ENCODE results near the gene NPB. TPM values are rescaled to one million over a fixed set of nuclear protein-coding genes. Genes with fewer than 3 reads are reported as not detected.

NPB gene
- total and polyA plus RNA-seq, 2 of the 8 experiments (the other 6 are each of a cell fraction or from before 2014, with no cell fraction given): 1.5 to 2.5 TPM

DNA sequence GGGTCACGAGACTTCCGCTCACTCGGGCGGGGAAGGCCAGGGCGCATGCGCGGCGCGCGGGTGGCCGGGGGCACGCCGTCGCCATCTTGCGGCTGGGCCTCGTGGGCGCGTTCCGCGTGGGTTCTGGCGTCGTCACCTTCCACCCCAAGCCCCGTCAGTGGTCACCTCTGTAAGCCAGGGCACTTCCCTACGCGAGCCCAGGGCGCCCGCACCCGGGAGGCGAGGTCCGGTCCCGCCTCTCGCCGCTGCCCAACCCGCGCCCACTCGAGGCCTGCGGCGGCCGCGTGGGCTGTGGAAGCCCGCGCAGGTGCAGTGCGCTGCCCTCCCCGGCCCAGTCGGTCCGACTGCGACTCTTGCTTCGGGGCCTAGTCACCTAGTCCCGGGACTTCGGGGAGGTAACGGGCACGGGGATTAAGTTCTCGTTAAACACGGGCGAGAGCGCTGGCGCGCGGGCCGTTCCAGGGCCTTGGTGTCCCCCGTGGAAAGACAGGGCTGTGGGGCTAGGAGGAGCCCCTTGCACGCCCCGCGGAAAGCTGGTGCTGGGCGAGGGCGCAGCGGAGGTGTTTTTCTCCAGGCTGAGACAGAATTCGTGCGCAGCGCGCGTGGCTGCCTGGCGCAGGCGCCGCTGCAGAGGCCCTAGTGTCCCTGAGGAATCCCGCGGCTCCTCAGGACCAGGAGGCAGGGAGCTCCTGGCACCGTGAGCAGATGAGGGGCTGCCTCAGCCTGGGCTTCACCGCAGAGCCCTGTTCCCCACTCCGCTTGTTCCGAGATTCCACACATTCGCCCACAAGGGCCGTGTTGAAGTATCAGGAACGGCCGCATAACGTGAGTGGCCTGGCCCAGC, 30.4 kb upstream of the NPB start (continued):
- TF ChIP-seq, protein P1, sequence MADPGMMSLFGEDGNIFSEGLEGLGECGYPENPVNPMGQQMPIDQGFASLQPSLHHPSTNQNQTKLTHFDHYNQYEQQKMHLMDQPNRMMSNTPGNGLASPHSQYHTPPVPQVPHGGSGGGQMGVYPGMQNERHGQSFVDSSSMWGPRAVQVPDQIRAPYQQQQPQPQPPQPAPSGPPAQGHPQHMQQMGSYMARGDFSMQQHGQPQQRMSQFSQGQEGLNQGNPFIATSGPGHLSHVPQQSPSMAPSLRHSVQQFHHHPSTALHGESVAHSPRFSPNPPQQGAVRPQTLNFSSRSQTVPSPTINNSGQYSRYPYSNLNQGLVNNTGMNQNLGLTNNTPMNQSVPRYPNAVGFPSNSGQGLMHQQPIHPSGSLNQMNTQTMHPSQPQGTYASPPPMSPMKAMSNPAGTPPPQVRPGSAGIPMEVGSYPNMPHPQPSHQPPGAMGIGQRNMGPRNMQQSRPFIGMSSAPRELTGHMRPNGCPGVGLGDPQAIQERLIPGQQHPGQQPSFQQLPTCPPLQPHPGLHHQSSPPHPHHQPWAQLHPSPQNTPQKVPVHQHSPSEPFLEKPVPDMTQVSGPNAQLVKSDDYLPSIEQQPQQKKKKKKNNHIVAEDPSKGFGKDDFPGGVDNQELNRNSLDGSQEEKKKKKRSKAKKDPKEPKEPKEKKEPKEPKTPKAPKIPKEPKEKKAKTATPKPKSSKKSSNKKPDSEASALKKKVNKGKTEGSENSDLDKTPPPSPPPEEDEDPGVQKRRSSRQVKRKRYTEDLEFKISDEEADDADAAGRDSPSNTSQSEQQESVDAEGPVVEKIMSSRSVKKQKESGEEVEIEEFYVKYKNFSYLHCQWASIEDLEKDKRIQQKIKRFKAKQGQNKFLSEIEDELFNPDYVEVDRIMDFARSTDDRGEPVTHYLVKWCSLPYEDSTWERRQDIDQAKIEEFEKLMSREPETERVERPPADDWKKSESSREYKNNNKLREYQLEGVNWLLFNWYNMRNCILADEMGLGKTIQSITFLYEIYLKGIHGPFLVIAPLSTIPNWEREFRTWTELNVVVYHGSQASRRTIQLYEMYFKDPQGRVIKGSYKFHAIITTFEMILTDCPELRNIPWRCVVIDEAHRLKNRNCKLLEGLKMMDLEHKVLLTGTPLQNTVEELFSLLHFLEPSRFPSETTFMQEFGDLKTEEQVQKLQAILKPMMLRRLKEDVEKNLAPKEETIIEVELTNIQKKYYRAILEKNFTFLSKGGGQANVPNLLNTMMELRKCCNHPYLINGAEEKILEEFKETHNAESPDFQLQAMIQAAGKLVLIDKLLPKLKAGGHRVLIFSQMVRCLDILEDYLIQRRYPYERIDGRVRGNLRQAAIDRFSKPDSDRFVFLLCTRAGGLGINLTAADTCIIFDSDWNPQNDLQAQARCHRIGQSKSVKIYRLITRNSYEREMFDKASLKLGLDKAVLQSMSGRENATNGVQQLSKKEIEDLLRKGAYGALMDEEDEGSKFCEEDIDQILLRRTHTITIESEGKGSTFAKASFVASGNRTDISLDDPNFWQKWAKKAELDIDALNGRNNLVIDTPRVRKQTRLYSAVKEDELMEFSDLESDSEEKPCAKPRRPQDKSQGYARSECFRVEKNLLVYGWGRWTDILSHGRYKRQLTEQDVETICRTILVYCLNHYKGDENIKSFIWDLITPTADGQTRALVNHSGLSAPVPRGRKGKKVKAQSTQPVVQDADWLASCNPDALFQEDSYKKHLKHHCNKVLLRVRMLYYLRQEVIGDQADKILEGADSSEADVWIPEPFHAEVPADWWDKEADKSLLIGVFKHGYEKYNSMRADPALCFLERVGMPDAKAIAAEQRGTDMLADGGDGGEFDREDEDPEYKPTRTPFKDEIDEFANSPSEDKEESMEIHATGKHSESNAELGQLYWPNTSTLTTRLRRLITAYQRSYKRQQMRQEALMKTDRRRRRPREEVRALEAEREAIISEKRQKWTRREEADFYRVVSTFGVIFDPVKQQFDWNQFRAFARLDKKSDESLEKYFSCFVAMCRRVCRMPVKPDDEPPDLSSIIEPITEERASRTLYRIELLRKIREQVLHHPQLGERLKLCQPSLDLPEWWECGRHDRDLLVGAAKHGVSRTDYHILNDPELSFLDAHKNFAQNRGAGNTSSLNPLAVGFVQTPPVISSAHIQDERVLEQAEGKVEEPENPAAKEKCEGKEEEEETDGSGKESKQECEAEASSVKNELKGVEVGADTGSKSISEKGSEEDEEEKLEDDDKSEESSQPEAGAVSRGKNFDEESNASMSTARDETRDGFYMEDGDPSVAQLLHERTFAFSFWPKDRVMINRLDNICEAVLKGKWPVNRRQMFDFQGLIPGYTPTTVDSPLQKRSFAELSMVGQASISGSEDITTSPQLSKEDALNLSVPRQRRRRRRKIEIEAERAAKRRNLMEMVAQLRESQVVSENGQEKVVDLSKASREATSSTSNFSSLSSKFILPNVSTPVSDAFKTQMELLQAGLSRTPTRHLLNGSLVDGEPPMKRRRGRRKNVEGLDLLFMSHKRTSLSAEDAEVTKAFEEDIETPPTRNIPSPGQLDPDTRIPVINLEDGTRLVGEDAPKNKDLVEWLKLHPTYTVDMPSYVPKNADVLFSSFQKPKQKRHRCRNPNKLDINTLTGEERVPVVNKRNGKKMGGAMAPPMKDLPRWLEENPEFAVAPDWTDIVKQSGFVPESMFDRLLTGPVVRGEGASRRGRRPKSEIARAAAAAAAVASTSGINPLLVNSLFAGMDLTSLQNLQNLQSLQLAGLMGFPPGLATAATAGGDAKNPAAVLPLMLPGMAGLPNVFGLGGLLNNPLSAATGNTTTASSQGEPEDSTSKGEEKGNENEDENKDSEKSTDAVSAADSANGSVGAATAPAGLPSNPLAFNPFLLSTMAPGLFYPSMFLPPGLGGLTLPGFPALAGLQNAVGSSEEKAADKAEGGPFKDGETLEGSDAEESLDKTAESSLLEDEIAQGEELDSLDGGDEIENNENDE (IDR thresholded peaks at IDR 0.05; ENCODE audit: insufficient replicate concordance, low read length): no peak
- TF ChIP-seq POLR2A (IDR thresholded peaks at IDR 0.05; ENCODE audit: control extremely low read depth in 1 of 2, low read depth in 2 of 2, low read length in 2 of 2) (peak in 1 of 2 experiments; percentile 65; a peak in 2 of 3 replicates), JUND (IDR thresholded peaks at IDR 0.05; ENCODE audit: low read length) (no peak), BRCA1 (IDR thresholded peaks at IDR 0.05; ENCODE audit: low read depth, low read length) (no peak), RXRA (IDR thresholded peaks at IDR 0.05; ENCODE audit: insufficient read depth, low read depth, low read length) (no peak), GABPA (IDR thresholded peaks at IDR 0.05; ENCODE audit: borderline replicate concordance, insufficient read depth, low read length) (peak; percentile 68; the same call in 1 of the 2 replicates), TCF12 (IDR thresholded peaks at IDR 0.05; ENCODE audit: low read depth, low read length) (no peak), SP1 (IDR thresholded peaks at IDR 0.05; ENCODE audit: low read depth, low read length) (no peak), GTF2F1 (IDR thresholded peaks at IDR 0.05; ENCODE audit: borderline replicate concordance, low read depth, low read length) (no peak)
- TF ChIP-seq, protein P2, sequence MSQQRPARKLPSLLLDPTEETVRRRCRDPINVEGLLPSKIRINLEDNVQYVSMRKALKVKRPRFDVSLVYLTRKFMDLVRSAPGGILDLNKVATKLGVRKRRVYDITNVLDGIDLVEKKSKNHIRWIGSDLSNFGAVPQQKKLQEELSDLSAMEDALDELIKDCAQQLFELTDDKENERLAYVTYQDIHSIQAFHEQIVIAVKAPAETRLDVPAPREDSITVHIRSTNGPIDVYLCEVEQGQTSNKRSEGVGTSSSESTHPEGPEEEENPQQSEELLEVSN (IDR thresholded peaks at IDR 0.05): peak; percentile 83
